HCT116 (cell line): ENCODE data around the gene DHX34. TPM values are rescaled to one million over a fixed set of nuclear protein-coding genes. Genes with fewer than 3 reads are reported as not detected.

Experiments
- ATAC-seq: fragments of 200-7000 bp; cut with Tn5 transposase; 2 replicates; pipeline ENCODE4 v1.9.1; 2020; ENCODE audit warnings: mild to moderate bottlenecking, moderate library complexity
- BruUV-seq: library from RNA; stranded (reverse); fragments of 400-500 nt; replicated peaks from 2 replicates; lab custom pipeline; 2021; lab: Mats Ljungman, UMichigan
- CTCF ChIA-PET: fragments of 300-600 bp; sonication (Branson Sonifier 250); formaldehyde crosslinking; loops from one replicate; lab custom pipeline; 2021; ENCODE audit warnings: antibody characterized with exemption; lab: Charles Lee
- POLR2A ChIA-PET: fragments of 300-600, 350-600 bp; sonication (Branson Sonifier 250); formaldehyde crosslinking; loops from one replicate; lab custom pipeline; 2021; ENCODE audit warnings: antibody characterized with exemption; lab: Charles Lee
- RAD21 ChIA-PET, 2 experiments: fragments of 300-600 bp; sonication (Branson Sonifier 250); formaldehyde crosslinking; loops; one replicate each; lab custom pipeline; 2023; ENCODE audit warnings: low total read pairs in 2 of 2; ENCODE audit not compliant: uncharacterized antibody in 2 of 2, unreplicated experiment in 2 of 2, low non-redundant PET in 1 of 2; lab: Charles Lee
- DNase-seq: peaks from one replicate; pipeline ENCODE4 v3.0.0-alpha.2; 2010; ENCODE audit warnings: low read depth, low spot score
- H2AFZ ChIP-seq: fragments of 200-600 bp; shearing (Covaris generic), sonication (generic); 2 replicates; pipeline ENCODE4 v1.6.1; 2017; ENCODE audit warnings: low read depth, mixed run types, mixed read lengths, antibody characterized with exemption, low read length; ENCODE audit not compliant: poor library complexity, severe bottlenecking
- H3K27ac ChIP-seq: 2 replicates; pipeline ENCODE4 v1.5.1; 2012; ENCODE audit warnings: low read depth, low read length
- H3K27me3 ChIP-seq: fragments of 200-600 bp; sonication (generic); 2 replicates; pipeline ENCODE4 v1.6.1; 2016; ENCODE audit warnings: mixed run types, low read length, mixed read lengths; ENCODE audit not compliant: insufficient read depth
- H3K36me3 ChIP-seq, 2 experiments: fragments of 200-500 bp in 1 of 2; fragments of 200-600 bp in 1 of 2; sonication (Bioruptor generic) in 1 of 2; sonication (generic) in 1 of 2; 2 replicates each; pipeline versions ENCODE4 v1.5.1 to v1.6.1; 2014 to 2016; ENCODE audit warnings: low read length in 2 of 2, inconsistent platforms in 1 of 2, mixed read lengths in 1 of 2, mixed run types in 1 of 2; ENCODE audit not compliant: insufficient read depth in 2 of 2, control insufficient read depth in 1 of 2
- H3K4me1 ChIP-seq, 2 experiments: fragments of 200-600 bp in 1 of 2; sonication (generic) in 1 of 2; 2 replicates each; pipeline versions ENCODE4 v1.5.1 to v1.6.1; 2012 to 2017; ENCODE audit warnings: low read length in 2 of 2, inconsistent platforms in 1 of 2, mild to moderate bottlenecking in 1 of 2, mixed read lengths in 1 of 2, mixed run types in 1 of 2, moderate library complexity in 1 of 2; ENCODE audit not compliant: insufficient read depth in 2 of 2, control insufficient read depth in 1 of 2
- H3K4me2 ChIP-seq: fragments of 200-600 bp; sonication (generic); 2 replicates; pipeline ENCODE4 v1.6.1; 2017; ENCODE audit warnings: mixed run types, low read length, mixed read lengths
- H3K4me3 ChIP-seq, 2 experiments: fragments of 200-600 bp in 1 of 2; sonication (generic) in 1 of 2; replicated peaks in 1 of 2; 2 replicates each; pipeline ENCODE4 v1.5.1; 2011 to 2016; ENCODE audit warnings: low read length in 2 of 2, control low read depth in 1 of 2, low read depth in 1 of 2, mild to moderate bottlenecking in 1 of 2, mixed read lengths in 1 of 2, mixed run types in 1 of 2
- H3K79me2 ChIP-seq: fragments of 200-600 bp; sonication (generic); 2 replicates; pipeline ENCODE4 v1.6.1; 2017; ENCODE audit warnings: mild to moderate bottlenecking, mixed run types, low read length, moderate library complexity, mixed read lengths; ENCODE audit not compliant: insufficient read depth
- H3K9ac ChIP-seq: fragments of 200-600 bp; sonication (generic); 2 replicates; pipeline ENCODE4 v1.6.1; 2016; ENCODE audit warnings: low read length, mixed read lengths
- H3K9me2 ChIP-seq: fragments of 200-600 bp; sonication (generic), shearing (Covaris generic); 2 replicates; pipeline ENCODE4 v1.6.1; 2017; ENCODE audit warnings: mixed run types, mild to moderate bottlenecking, moderate library complexity; ENCODE audit not compliant: insufficient read depth
- H3K9me3 ChIP-seq, 2 experiments: fragments of 200-500 bp in 1 of 2; fragments of 200-600 bp in 1 of 2; sonication (Bioruptor generic) in 1 of 2; sonication (generic) in 1 of 2; 2 replicates each; pipeline ENCODE4 v1.6.1; 2014 to 2017; ENCODE audit warnings: low read length in 2 of 2, mixed read lengths in 2 of 2, inconsistent platforms in 1 of 2, low read depth in 1 of 2, mild to moderate bottlenecking in 1 of 2, mixed run types in 1 of 2, moderate library complexity in 1 of 2; ENCODE audit not compliant: control insufficient read depth in 1 of 2, insufficient read depth in 1 of 2
- H4K20me1 ChIP-seq: fragments of 200-600 bp; sonication (generic), shearing (Covaris generic); 2 replicates; pipeline ENCODE4 v1.6.1; 2017; ENCODE audit warnings: mixed run types, mild to moderate bottlenecking, moderate library complexity; ENCODE audit not compliant: insufficient read depth
- CTCF ChIP-seq, 3 experiments: fragments of 200-600 bp in 1 of 3; sonication (generic) in 1 of 3; IDR thresholded peaks in 2 of 3; conservative IDR thresholded peaks in 1 of 3; 2 replicates each; pipeline ENCODE4 v1.5.1; 2012 to 2017; ENCODE audit warnings: low read depth in 2 of 3, low read length in 2 of 3, antibody characterized with exemption in 1 of 3, borderline replicate concordance in 1 of 3, control low read depth in 1 of 3, mild to moderate bottlenecking in 1 of 3, mixed read lengths in 1 of 3, mixed run types in 1 of 3, moderate library complexity in 1 of 3; ENCODE audit not compliant: insufficient read depth in 1 of 3
- ELF1 ChIP-seq: IDR thresholded peaks from 2 replicates; pipeline ENCODE4 v1.6.1; 2012; ENCODE audit warnings: low read depth, borderline replicate concordance
- POLR2A ChIP-seq: IDR thresholded peaks from 2 replicates; pipeline ENCODE4 v1.7.0; 2011; ENCODE audit warnings: borderline replicate concordance; ENCODE audit not compliant: insufficient read depth, insufficient read length; ENCODE audit errors: extremely low read depth
- SP1 ChIP-seq: IDR thresholded peaks from 2 replicates; pipeline ENCODE4 v1.6.1; 2012; ENCODE audit warnings: low read depth
- YY1 ChIP-seq: IDR thresholded peaks from 2 replicates; pipeline ENCODE4 v1.6.1; 2011; ENCODE audit warnings: low read length, low read depth, moderate library complexity, mild to moderate bottlenecking; ENCODE audit not compliant: insufficient replicate concordance; ENCODE audit errors: extremely low read depth
- ZNF274 ChIP-seq: fragments of 200-500 bp; sonication (Bioruptor generic); IDR thresholded peaks from 2 replicates; pipeline ENCODE4 v1.6.1; 2014; ENCODE audit warnings: mild to moderate bottlenecking, low read depth, low read length, inconsistent platforms
- intact Hi-C: fragments of 100-400 bp; cut with micrococcal nuclease; formaldehyde crosslinking; loops from 2 replicates; pipeline ENCODE4 v1.10.0; 2022
- total RNA-seq: library from RNA; stranded (reverse); gene quantifications from one replicate; pipeline ENCODE4 v1.2.1, GENCODE V29; 2021; ENCODE audit not compliant: unreplicated experiment

Gene DHX34
- total RNA-seq, 1 experiment from 2014 or later = 30.5 TPM

DNA sequence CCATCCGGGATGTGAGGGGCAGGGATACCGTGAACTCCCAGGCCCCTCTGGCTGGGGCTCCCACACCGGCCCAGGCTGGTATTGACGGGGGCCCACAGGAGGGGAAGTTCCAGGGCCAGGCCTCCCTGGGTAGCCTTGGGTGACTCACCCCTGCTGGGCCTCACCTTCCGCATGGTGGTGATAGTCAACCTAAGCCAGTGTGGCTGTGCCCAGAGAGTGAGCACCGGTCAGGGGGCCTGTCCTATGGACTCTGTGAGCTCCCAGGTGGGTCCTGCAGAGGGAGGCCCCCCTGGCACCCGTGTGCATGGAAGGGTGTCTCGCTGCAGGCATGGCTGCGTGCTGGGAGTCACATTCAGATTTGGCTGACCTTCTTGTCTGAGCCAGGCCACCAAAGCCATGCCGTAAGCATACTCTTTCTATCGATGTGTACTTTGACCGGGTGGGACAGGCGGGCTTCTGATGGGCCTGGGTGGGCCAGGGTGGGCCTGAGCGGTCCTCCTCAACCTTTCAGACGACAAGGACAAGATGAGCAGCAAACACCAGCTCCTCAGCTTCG, 27.6 kb downstream of the DHX34 start (continued):
- no peak for TF ChIP-seq ZNF274
- TF ChIP-seq, all 23 proteins: peak for 0

- Histone ChIP-seq H3K4me2 (no peak overlapping the region), H3K27ac (no peak overlapping the region; the same call in 1 of the 2 replicates), H2AFZ (no peak overlapping the region), H3K79me2 (no peaks in the 10 kb centered on the region), H4K20me1 (no peaks in the 10 kb centered on the region), H3K9ac (no peak overlapping the region), H3K4me3 (no peak overlapping the region), H3K9me2 (no peaks in the 10 kb centered on the region), H3K36me3 (peaks cover 19 to 54% of the 10 kb centered on the region in 2 experiments; a peak in 3 of 4 replicates), H3K27me3 (no peaks in the 10 kb centered on the region), H3K4me1 (no peaks in the 10 kb centered on the region), H3K9me3 (no peaks in the 10 kb centered on the region)
- ChIA-PET CTCF (no interaction called here), RAD21 (no interaction called here), POLR2A (no interaction called here)
- no TSS peak for BruUV-seq
- DNase-seq = no peak
- ATAC-seq = no peak
- TF ChIP-seq YY1 = no peak
- TF ChIP-seq ELF1 = no peak
- TF ChIP-seq CTCF (IDR thresholded peaks at IDR 0.05 in 2 of 3, conservative IDR thresholded peaks at IDR 0.05 in 1 of 3; ENCODE audit: borderline replicate concordance in 1 of 3, insufficient read depth in 1 of 3, low read depth in 2 of 3, low read length in 2 of 3) = no peak
- TF ChIP-seq POLR2A = no peak
- no peak for TF ChIP-seq SP1
- intact Hi-C loops = no loop called here
These were observed 28.1 kb downstream of the DHX34 start for GRCh38 chr19:47377208-47377701.
